ENCODE results near the gene DRAXIN.

The DRAXIN gene

GRCh38 chr1:11657654-11658053 lies 33.9 kb upstream of the DRAXIN start:
- DNase-seq (ENCODE audit: low read depth): no peak

GRCh38 chr1:11658542-11658941 lies 33.0 kb upstream of the DRAXIN start:
- DNase-seq (ENCODE audit: low read depth): no peak

- DNase-seq (ENCODE audit: low read depth): no peak
Measured at GRCh38 chr1:11659748-11660147, 31.8 kb upstream of the DRAXIN start.

- DNase-seq (ENCODE audit: low read depth): no peak
Measured at GRCh38 chr1:11661103-11661502, 30.4 kb upstream of the DRAXIN start.

GRCh38 chr1:11664336-11665065 lies 27.0 kb upstream of the DRAXIN start:
- DNase-seq (ENCODE audit: low read depth): peak; percentile 47

- DNase-seq (ENCODE audit: low read depth): no peak
Measured at GRCh38 chr1:11668516-11668915, 23.0 kb upstream of the DRAXIN start.

- DNase-seq (ENCODE audit: low read depth): no peak
Measured at GRCh38 chr1:11670747-11671146, 20.8 kb upstream of the DRAXIN start.

GRCh38 chr1:11671205-11671543 lies 20.3 kb upstream of the DRAXIN start:
- DNase-seq (ENCODE audit: low read depth): no peak

- no peak for DNase-seq (ENCODE audit: low read depth)
Measured at GRCh38 chr1:11671544-11672286, 19.8 kb upstream of the DRAXIN start.

GRCh38 chr1:11673089-11673769 lies 18.3 kb upstream of the DRAXIN start:
- DNase-seq (ENCODE audit: low read depth): no peak

- DNase-seq (ENCODE audit: low read depth): no peak
Measured at GRCh38 chr1:11674488-11674887, 17.0 kb upstream of the DRAXIN start.

- no peak for DNase-seq (ENCODE audit: low read depth)
Measured at GRCh38 chr1:11675325-11675724, 16.2 kb upstream of the DRAXIN start.

GRCh38 chr1:11676386-11677103 lies 15.0 kb upstream of the DRAXIN start:
- no peak for DNase-seq (ENCODE audit: low read depth)

GRCh38 chr1:11678442-11678841 lies 13.1 kb upstream of the DRAXIN start:
- no peak for DNase-seq (ENCODE audit: low read depth)

- DNase-seq (ENCODE audit: low read depth): no peak
Measured at GRCh38 chr1:11680270-11681070, 11.0 kb upstream of the DRAXIN start.

GRCh38 chr1:11681071-11681771 lies 10.3 kb upstream of the DRAXIN start, which contains the start of gene MAD2L2:
Gene MAD2L2, minus strand, starts transcription at chr1:11681148. Its CDS starts 547 bp downstream, at chr1:11680601.
- DNase-seq (ENCODE audit: low read depth): peak; percentile 85

GRCh38 chr1:11682287-11682771 lies 9.2 kb upstream of the DRAXIN start:
- no peak for DNase-seq (ENCODE audit: low read depth)

GRCh38 chr1:11682799-11683198 lies 8.7 kb upstream of the DRAXIN start:
- no peak for DNase-seq (ENCODE audit: low read depth)

- no peak for DNase-seq (ENCODE audit: low read depth)
Measured at GRCh38 chr1:11684070-11684469, 7.4 kb upstream of the DRAXIN start.

- DNase-seq (ENCODE audit: low read depth): no peak
Measured at GRCh38 chr1:11685210-11685752, 6.2 kb upstream of the DRAXIN start.
